ENCODE measurements around the gene GOLGA8M.
"Not testable (repeated sequence)": the region's sequence is repeated elsewhere in the genome, so short reads cannot be mapped to it uniquely, and the experiment has no call there.

Gene GOLGA8M

GRCh38 chr15:28702427-28702826, 9.8 kb downstream of the GOLGA8M start:
- DNase-seq (ENCODE audit: low read depth), result not testable (repeated sequence)

GRCh38 chr15:28694006-28694751, 18.0 kb downstream of the GOLGA8M start:
- not testable (repeated sequence) for H3K4me3 ChIP-seq (ENCODE audit: low read depth, low read length); DNase-seq (ENCODE audit: low read depth)

More at GRCh38 chr15:28702427-28702826, 9.8 kb downstream of the GOLGA8M start:
- H3K4me3 ChIP-seq (ENCODE audit: low read depth, low read length), result not testable (repeated sequence)

- DNase-seq (ENCODE audit: low read depth); H3K4me3 ChIP-seq (ENCODE audit: low read depth, low read length): not testable (repeated sequence)
These were observed 19.2 kb downstream of the GOLGA8M start for GRCh38 chr15:28693021-28693420.

GRCh38 chr15:28673533-28673932, 38.7 kb downstream of the GOLGA8M start:
- not testable (repeated sequence) for DNase-seq (ENCODE audit: low read depth); H3K4me3 ChIP-seq (ENCODE audit: low read depth, low read length)

- not testable (repeated sequence) for H3K4me3 ChIP-seq (ENCODE audit: low read depth, low read length); DNase-seq (ENCODE audit: low read depth)
These were observed 40.1 kb downstream of the GOLGA8M start for GRCh38 chr15:28672122-28672521.

GRCh38 chr15:28666402-28666801, 45.8 kb downstream of the GOLGA8M start:
- not testable (repeated sequence) for DNase-seq (ENCODE audit: low read depth); H3K4me3 ChIP-seq (ENCODE audit: low read depth, low read length)

- H3K4me3 ChIP-seq (ENCODE audit: low read depth, low read length); DNase-seq (ENCODE audit: low read depth): not testable (repeated sequence)
These were observed 47.6 kb downstream of the GOLGA8M start for GRCh38 chr15:28664575-28664974.

- not testable (repeated sequence) for DNase-seq (ENCODE audit: low read depth); H3K4me3 ChIP-seq (ENCODE audit: low read depth, low read length)
These were observed 48.5 kb downstream of the GOLGA8M start for GRCh38 chr15:28663717-28664116.

- not testable (repeated sequence) for H3K4me3 ChIP-seq (ENCODE audit: low read depth, low read length); DNase-seq (ENCODE audit: low read depth)
These were observed 51.5 kb downstream of the GOLGA8M start for GRCh38 chr15:28660750-28661149.

GRCh38 chr15:28656018-28656360, 56.2 kb downstream of the GOLGA8M start:
- DNase-seq (ENCODE audit: low read depth); H3K4me3 ChIP-seq (ENCODE audit: low read depth, low read length): not testable (repeated sequence)

- DNase-seq (ENCODE audit: low read depth); H3K4me3 ChIP-seq (ENCODE audit: low read depth, low read length): not testable (repeated sequence)
These were observed 56.7 kb downstream of the GOLGA8M start for GRCh38 chr15:28655329-28656017.

- not testable (repeated sequence) for DNase-seq (ENCODE audit: low read depth); H3K4me3 ChIP-seq (ENCODE audit: low read depth, low read length)
These were observed 58.0 kb downstream of the GOLGA8M start for GRCh38 chr15:28654194-28654593.

- not testable (repeated sequence) for DNase-seq (ENCODE audit: low read depth); H3K4me3 ChIP-seq (ENCODE audit: low read depth, low read length)
These were observed 59.7 kb downstream of the GOLGA8M start for GRCh38 chr15:28652538-28652937.

Measured in LNCaP clone FGC (cell line).